Measurements from ENCODE around the gene PCCA.

DNA sequence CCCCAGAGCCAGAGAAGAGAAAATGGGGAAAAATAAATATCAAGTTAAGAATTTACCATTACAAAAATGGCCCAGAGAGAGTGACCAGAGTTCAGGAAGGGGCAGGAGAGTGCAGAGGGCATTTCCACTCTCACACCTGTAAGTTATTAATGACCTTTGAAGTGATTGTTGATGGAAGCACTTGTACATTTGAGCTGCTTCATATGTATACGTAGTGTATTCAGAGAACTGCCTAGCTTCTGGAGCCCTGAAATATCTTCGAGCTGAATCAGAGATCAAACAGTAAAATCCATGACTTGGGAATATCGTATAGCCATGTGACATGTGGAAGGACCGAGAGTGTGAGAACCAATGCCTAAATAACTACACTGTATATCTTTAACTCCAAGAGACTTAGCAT is 49.2 kb upstream of the PCCA start:
- TF ChIP-seq, protein P1, sequence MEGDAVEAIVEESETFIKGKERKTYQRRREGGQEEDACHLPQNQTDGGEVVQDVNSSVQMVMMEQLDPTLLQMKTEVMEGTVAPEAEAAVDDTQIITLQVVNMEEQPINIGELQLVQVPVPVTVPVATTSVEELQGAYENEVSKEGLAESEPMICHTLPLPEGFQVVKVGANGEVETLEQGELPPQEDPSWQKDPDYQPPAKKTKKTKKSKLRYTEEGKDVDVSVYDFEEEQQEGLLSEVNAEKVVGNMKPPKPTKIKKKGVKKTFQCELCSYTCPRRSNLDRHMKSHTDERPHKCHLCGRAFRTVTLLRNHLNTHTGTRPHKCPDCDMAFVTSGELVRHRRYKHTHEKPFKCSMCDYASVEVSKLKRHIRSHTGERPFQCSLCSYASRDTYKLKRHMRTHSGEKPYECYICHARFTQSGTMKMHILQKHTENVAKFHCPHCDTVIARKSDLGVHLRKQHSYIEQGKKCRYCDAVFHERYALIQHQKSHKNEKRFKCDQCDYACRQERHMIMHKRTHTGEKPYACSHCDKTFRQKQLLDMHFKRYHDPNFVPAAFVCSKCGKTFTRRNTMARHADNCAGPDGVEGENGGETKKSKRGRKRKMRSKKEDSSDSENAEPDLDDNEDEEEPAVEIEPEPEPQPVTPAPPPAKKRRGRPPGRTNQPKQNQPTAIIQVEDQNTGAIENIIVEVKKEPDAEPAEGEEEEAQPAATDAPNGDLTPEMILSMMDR (IDR thresholded peaks at IDR 0.05) = no peak
- TF ChIP-seq POLR2A (IDR thresholded peaks at IDR 0.05) (no peak), EP300 (IDR thresholded peaks at IDR 0.05) (no peak)
